Measurements from ENCODE around the gene WDR27.
"Not testable (repeated sequence)": the region's sequence is repeated elsewhere in the genome, so short reads cannot be mapped to it uniquely, and the experiment has no call there.

The WDR27 gene

DNA sequence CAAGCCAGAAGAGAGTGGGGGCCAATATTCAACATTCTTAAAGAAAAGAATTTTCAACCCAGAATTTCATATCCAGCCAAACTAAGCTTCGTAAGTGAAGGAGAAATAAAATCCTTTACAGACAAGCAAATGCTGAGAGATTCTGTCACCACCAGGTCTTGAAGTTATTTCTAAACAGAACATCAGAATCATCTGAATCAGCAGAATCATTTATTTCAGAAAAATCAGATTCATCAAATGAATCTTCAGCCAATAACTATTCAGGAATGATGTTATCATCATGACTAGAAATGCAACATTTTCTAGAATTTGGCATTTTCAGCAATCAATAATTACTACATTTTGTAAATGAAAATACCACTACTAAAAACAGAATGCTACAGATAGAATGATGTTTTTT lies 100.7 kb downstream of the WDR27 start:
- not testable (repeated sequence) for DNase-seq (ENCODE audit: low read depth)

DNA sequence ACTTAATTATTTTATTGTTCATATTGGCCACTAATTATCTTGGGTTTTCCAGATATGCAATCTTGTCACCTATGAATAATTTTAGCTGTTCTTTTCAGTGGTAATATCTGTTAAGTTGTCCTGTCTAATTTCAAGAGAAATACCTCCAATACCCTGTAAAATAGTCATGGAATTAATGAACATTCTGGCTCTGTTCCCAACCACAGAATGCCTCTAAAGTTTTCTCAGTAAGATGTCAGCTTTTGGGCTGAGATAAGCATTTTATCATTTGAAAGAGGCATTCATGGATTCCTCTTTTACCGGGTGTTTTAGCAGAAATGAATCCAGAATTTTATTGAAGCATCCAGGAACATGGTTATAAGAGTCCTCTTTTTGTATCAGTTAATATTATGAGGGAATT lies 109.3 kb downstream of the WDR27 start:
- DNase-seq (ENCODE audit: low read depth), result no peak

DNA sequence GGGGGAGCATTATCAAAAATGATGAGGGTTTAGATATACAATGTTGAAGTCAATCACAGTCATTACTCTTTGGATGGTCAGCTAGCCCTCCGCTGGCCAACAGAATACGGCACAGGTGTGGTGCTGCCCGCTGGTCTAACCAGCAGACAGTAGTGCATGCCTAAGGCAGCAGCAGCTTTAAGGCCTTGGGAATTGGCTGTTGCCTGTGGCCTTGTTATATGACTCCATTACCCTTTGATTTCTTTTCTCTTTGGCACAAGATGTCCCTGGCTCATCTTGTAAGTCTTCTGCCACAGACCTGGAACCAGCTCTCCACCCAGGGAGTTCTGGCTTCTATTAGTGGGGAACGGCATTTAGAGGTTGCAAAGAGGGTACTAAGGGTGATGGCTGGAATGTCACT lies 110.2 kb downstream of the WDR27 start:
- no peak for DNase-seq (ENCODE audit: low read depth)

DNA sequence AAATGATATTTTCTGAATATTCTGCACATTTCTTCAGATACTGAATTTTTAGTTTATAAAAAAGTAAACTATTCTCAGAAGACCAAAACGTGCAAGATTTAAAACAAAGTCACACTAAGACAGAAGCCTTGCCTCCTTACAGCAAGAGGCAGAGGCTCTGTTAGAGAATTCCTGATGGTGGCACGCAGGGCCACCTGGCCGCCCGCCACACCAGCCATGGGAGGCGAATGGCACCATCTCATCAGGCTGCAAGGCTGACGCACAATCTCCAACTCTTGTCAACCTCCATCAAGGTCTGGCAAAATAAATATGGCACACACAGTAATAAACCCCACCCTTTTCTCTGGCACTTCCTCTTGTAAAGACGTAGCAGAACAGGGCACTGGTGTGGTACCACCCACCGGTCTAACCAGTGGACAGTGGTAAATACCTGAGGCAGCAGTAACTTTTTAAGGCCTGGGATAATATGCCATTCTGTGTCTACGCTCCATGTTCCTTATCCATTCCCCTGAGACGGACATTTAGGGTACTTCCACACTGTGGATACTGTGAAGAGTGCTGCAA lies 111.4 kb downstream of the WDR27 start:
- no peak for DNase-seq (ENCODE audit: low read depth)

DNA sequence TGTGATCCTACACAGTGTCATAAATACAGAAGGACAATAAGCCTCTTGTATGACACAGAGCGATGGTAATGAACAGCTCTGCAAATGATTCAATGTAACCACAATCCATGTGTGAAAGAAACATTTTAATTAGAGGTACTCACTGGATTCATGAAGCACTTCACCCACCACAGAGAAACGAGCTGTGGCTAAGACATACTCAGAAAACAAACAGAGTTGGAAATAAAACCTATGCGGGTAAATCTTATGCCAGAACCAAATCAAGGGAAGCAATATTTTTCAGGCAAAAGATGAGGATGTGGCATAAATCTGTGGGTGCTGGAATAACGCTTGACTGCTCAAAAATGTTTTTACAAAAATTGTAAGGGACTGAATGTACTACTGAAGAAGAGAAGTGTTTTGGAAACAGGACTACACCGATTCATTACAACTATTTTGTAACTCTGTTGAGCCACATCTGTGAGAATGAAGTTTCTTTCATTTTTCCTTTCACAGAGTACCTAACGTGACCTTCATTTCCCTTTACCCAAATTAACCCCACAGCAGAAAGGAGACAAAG lies 112.1 kb downstream of the WDR27 start:
- DNase-seq (ENCODE audit: low read depth), result no peak

DNA sequence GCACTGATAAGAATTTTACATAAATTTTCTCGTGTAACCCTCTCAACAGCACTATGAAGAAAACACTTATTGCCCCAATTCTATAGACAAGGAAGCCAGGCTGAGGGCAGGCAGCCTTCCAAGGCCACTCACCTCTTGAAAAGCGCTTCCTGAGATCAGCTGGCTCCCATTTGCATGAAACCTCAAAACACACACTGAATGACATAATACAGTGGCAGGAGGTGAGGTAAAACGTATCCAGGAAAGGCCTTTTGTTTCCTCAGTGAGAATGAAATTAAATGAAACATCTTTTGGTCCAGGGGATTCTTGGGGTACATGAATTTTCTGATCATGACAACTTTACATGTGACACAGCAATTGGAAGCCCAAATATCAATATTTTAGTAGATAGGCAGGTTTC lies 112.5 kb downstream of the WDR27 start:
- no peak for DNase-seq (ENCODE audit: low read depth)

DNA sequence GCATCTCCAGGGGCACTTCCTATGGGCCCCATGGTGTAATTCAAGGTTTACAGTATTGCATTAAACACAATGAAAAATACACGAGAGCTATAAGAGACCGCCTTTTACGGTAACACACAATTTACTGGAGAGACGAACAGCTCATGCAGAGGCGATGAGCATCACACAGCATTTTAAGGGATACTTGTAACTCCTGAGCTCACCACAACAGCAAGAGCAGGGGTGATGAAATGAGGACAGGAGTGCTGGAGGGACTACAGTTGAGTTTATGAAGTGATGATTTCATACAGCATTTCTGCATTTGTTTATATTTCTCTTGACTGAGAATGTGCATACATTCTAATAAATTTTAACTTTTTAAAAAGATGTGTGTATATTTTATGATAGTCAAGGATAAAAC lies 113.9 kb downstream of the WDR27 start:
- no peak for DNase-seq (ENCODE audit: low read depth)

DNA sequence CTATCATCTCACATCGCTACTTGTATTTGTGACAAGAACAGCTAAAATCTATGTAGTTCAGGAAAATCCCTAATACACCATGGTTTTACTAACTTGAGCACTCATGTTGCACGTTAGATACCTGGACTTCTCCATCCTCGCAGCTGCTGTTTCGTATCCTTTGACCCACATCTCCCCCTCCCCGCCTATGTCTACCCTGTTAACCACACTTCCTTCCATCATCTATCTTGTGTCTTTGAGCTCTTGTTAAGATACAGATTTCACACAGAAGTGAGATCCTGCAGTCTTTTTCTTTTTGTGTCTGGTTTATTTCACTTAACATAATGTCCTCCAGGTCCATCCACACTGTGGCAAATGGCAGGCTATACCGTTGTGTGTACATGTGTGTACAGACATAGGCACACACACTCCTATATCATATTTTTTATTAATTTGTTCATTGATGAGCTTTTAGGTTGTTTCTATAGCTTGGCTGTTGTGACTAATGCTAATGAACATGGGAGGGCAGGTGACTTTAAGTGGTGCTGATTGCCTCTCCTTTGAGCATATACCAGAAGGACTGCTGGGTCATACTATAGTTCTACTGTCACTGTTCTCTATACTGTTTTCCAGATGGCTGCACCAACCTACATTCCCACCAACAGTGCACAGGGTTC lies 117.8 kb downstream of the WDR27 start:
- no peak for DNase-seq (ENCODE audit: low read depth)

DNA sequence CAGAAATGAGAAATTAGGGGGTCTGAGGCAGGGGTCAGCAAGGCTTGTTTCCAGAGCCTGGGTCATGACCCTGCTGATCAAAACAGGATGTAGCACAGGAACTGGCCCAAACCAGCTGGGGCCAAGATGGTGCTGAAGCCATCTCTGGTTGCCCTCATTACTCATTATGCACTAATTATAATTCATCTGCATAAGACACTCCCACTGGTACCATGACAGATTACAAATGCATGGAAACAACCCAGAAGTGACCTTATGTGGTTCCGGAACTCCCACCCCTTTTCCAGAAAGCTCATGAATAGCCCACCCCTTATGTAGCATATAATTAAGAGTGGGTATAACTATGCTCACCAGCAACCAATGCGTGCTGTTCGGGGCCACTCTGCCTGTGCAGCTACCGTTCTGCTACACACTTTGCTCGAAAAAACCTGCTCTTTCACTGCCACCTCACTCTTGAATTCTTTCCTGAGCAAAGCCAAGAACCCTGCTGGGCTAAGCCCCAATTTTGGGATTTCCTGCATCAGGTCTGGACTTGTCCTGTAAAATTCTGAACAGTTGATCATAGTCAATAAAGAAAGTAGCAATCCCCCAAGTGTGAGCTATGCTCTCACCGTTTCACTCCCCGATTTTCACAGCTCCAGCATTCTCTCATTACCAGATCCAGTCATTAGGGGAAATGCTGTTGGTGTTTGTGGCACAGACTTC lies 122.3 kb downstream of the WDR27 start:
- DNase-seq (ENCODE audit: low read depth), result no peak

DNA sequence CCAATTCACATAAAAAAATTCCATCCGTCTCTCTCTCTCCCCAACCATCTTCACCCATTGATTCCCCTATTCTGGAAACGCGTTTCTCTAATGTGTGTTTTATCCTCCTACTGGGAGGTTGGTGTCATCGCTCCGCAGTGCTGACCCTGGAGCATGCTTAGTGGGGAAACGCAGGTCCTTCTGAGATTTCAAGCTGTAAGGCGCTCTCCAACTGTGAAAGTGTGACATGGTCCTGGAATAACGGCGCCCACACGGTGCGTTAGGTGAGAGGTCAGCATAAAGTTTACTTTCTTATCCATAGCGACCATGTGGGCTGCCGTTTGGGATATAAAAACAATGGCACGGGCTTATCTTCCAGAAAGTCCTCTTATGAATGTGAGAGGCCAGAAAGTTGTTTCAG lies 123.9 kb downstream of the WDR27 start:
- DNase-seq (ENCODE audit: low read depth), result no peak

DNA sequence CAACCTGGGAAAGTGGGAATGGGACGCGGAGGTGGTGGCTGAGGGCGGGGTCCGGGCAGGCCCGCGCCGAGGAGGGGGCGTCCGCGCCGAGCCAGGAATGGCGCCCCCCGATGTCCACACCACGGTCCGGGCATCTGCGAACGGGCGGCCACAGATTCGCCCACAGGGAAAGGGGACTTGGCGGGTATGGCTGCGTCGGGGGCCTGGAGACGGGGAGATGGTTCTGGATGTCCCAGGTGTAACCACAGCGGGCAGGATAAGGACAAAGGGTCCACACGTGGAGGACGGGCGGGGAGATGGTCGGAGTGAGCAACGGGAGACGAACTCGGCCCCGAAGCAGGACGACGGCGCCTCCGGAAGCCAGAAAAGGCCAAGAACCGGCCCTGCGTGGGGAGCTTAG lies 124.6 kb downstream of the WDR27 start:
- DNase-seq (ENCODE audit: low read depth), result no peak

DNA sequence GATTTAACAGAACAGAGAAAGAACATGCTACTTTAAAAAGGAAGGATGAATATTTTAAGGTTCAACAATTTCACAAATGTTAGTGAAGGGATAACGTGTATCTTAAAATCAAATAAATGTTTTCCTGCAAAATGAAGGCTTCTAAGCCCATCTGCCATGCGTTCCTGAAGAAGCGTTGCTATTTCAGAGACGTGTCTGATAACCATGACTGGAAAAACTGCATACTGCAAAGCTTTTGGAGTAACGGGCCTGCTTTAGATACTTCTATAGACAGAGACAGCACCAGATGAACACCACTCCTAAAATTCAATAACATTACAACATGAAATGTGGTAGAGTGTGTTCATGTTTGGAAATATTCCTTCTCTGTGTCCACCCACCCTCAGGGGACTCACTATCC lies 126.0 kb downstream of the WDR27 start:
- DNase-seq (ENCODE audit: low read depth), result no peak

DNA sequence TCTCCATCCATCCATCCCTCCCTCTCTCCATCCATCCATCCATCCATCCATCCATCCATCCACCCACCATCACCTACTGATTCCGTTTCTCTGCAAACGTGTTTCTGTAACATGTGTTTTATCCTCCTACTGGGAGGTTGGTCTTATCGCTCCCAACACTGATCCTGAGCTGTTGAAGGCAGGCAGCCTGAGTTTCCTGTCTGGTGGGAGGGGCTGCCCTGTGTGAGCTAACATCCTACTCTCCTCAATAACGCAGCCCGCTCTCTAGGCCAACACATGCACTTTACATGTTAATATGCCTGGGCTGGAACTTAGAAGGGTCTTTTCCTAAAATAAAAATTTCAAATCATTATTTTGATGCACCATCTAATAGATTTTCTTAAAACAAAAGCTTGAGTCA lies 126.5 kb downstream of the WDR27 start:
- no peak for DNase-seq (ENCODE audit: low read depth)

DNA sequence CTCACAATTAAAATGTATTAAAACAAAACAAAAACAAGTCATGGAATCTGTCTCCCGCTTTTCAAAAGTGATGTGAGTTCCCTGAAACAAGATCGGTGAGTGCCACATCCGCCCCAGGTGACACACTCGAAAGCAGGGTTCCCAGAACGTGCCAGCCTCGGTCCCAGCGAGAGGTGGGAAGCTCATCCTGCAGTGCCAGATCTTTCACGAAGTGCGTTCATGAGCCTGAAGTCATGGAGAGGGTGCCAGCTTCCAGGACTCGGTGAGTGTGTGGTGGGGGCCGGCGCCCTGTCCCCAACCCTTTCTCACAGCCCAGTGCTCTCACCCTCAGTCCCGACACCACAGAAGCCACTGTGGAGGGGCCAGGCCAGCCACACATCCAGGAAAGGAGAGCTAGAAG lies 127.4 kb downstream of the WDR27 start:
- no peak for DNase-seq (ENCODE audit: low read depth)

DNA sequence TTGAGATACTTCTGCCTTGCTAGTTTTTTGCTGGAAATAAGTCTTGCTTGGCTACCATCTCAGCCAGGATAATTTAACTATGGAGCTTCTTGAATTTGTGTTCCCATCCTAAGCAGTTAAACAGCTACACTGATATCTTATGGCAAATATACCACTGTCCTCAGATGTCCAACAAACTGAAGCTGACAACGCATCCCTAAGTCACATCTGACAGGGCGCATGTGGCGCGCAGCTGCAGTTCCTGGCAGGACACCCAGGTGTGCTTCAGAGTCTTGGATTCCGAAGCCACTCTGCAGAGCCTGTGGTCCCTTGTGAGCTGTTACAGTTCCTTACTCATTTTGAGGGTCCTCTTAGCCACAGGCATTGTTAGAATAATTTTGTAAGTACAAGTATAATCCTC lies 127.9 kb downstream of the WDR27 start:
- DNase-seq (ENCODE audit: low read depth), result no peak

DNA sequence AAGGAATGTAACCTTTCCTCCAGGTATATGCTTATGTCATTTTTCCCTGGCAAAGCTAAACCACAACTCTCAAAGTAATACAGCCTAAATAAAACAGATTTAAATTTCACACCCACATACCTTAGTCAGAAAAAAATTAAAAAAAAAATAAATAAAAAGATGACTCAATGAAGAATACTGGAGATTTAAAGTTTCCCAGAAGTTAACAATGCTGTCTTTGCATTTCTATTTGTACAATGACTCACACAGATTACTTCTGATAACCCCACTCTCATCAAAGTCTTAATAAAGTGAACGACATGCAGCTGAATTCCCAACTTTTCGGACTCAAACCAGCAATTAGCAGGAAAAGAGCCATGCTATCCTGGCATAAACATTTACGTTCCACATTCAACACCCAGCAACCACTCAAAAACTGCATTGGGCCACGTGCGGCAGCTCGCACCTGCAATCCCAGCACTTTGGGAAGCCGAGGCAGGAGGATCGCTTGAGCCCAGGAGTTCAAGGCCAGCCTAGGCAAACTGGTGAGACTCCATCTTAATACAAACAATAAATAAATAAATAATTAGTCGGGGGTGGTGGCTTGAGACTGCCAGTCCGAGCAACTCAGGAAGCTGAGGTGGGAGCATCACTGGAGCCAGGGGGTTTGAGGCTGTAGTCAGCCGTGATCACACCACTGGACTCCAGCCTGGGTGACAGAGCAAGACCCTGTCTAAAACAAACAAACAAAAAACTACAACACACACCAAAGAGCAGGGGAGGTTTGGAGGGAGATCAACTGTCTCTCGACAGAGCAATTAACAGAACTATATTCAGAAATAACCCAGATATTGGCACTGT lies 130.5 kb downstream of the WDR27 start:
- DNase-seq (ENCODE audit: low read depth), result no peak

DNA sequence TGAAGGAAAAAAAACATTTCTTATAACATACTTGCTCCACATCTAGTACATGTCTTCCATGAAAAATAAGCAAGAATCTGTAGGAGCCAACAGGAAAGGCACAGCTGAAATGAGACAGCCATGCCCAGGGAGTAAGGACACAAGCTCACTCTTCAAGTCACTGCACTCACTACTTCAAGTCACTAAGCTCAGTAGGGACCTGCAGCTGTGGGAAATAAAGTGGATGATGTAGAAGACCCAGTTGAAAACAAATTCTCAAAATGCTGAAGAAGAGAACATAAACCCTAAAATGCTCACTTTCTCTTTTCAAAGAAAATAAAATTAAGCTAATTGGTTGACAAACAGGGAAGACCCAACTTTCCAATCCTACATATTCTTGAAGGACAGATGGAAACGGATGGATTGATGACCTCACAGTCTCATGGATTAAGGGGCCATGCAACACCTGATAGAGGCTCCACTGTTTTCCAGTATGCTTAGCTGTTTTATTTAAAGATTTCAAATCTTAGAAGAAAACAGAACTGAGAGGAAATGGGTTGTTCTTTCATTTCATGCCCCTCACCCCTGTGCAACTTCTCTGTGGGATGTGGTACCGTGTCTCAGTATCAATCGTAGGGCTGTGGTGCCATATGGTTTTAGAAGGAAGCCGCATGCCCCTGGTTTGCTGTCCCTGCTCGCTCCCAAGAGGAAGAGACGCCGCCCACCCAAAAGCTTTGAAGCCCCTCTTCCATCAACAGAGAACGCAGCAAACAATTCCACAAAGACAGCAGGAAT lies 133.3 kb downstream of the WDR27 start:
- no peak for DNase-seq (ENCODE audit: low read depth)

DNA sequence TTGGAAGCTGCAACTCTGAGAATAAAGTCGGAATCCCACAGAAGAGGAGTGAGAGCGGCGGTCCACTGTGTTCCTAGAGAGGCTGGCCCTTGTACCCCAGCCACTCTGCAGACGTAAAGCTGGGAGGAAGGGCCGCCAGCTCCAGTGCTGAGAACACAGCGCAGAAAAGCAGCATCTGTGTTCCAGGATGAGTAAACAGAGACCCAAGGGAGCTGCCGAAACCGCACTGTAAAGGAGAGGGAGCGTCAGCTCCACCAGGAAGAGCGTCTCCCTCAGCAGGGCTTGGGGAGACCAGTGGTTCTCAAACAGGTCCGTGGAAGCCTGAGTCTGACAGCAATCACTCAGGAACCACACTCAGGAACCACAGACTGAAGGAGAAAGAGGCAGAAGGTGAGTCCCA lies 134.0 kb downstream of the WDR27 start:
- no peak for DNase-seq (ENCODE audit: low read depth)

DNA sequence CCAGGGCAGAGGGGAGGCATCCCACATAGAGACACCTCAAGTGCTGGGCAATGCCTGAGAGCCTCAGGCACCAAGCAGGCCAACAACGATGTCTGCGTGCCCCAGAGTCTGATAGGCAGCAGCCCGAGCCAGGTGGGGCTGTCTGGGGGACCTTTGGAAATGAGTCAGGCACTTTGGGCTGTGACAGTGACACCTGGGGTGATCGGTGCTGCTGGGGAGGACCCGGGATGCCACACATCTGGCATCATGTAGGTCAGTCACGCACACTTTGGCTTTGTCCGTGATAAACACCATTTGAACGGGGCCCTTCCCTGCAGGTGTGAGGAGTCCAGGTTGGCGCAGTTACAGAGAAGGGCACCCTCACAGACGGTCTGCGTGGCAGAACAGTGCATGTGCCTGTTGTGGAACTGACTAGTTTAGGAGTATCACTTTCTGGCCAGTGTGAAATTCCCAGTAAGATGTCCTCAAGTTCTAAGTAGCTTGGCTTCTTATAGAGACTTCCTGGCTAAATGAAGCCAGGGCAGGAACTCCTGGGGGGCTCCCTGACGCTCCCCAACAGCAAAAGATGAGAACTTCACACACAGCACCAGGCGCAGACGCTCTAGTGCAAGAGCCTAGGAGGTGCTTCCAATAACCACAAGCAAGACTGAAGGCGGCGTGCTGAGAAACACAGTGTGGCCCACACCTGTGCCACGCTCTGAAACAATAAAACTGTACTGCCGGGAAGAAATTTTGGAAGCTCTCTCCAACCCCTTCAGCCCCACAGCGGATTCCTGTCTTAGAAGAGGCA lies 134.7 kb downstream of the WDR27 start:
- DNase-seq (ENCODE audit: low read depth), result no peak

DNA sequence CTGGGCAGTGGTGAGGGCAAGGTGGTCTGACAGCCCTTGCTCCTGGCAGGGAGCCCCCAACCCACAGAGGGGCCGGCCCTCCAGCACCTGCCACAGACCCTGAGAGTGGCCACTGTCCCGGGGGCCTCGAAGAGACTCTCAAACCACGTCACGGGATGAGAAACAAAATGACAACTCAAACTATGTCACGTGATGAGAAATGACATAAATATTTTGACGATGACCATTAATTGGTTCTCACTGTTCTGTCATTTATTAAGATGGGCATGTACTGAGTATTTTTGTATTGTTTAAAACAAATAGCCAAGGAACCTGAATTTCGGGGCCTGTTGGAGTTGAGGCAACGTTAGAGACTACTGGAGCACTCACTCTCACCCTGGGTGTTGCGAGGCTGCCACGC lies 135.5 kb downstream of the WDR27 start:
- DNase-seq (ENCODE audit: low read depth), result no peak

Data from fibroblast of the conjunctiva (primary cell).